GM20000 (cell line): Measurements from ENCODE around the gene PPA2.

Experiments
- DNase-seq: peaks from one replicate; pipeline ENCODE4 v3.0.0; 2012; ENCODE audit warnings: low spot score
- CTCF ChIP-seq: IDR thresholded peaks from 2 replicates; pipeline ENCODE4 v1.5.1; 2012; ENCODE audit warnings: mild to moderate bottlenecking, control low read depth; ENCODE audit errors: extremely low read depth, missing control alignments

PPA2 gene

DNA sequence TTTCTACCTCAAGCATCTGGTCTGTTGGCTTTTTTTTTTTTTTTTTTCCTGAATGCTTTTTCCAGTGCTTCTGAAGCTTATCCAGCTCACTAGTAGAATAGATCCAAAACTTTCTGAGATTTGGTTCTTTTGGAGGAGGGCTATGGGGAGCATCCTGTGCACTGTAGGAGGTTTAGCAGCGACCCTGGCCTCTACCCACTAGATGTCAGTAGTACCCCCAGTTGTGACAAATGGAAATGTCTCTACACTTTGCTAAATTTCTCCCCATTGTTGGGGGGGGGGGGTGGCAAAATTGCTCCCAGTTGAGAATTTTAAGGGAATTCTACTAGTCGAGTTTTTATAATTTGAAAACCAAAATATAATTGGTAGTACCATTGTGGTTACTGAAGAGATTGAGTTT is 23.0 kb upstream of the PPA2 start:
- no peak for DNase-seq
- TF ChIP-seq CTCF: no peak

- no peak for TF ChIP-seq CTCF
- no peak for DNase-seq
Measured at GRCh38 chr4:105495667-105496066, 21.8 kb upstream of the PPA2 start.

- DNase-seq: no peak
- no peak for TF ChIP-seq CTCF
Measured at GRCh38 chr4:105490523-105490922, 16.7 kb upstream of the PPA2 start.

DNA sequence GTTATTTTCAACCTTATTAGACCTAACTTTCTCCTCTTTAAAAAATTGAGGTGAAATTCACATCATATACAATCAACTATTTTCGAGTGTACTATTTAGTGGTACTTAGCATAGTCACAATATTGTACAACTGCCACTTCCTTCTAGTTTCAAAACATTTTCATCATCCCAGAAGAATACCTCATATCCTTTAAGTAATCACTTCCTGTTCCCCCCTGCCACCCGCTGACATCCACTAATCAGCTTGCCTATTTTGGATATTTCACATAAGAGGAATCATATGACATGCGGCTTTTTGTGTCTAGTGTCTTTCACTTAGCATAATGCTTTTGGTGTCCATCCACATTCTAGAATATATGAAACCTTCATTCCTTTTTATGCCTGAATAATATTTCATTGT is 10.0 kb upstream of the PPA2 start:
- no peak for TF ChIP-seq CTCF
- DNase-seq: no peak

DNA sequence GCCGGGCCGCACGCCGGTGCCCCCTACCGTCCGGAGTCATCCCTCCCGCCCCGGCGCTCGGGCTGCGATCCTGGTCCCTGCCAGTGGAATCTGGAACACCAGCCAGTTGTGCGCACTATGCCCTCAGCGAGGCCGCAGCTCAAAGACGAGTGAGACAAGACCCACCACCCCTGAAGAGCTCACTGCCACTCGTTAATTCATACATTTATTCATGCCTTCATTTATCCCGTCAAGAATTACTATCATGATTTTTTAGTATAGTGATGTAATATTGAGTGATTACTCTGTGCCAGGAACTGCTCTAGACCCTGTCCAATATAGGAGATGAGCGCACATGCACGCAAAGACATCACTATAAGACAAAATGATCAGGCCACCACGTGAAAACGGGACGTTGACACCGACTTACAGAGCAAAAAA is 247 bp upstream of the PPA2 start:
- DNase-seq: no peak

DNA sequence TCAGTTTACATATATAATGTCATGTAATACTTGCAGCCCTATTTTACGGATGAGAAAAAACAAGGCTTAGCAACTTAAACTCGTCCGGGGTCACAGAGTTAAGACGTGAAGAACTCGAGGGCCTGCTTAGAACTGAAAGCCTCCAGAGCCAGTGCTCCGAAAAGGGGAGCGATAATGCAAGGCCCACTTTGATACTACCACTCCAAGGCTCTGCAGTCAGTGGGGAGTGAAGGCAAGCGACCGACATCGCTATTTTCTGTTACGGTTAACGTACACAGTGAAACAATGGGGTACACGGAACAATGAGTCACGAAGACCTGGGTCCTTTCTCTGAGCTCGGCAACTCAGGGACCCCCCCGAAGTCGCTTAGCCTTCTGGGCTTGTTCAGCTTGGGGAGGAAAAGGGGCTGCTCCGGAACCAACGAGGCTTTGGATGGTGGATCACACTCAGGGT is 965 bp downstream of the PPA2 start:
- no peak for TF ChIP-seq CTCF
- DNase-seq: no peak

More for the DNA sequence above, 247 bp upstream of the PPA2 start:
- TF ChIP-seq CTCF: peak; percentile 87

GRCh38 chr4:105471566-105472176 is 2.2 kb downstream of the PPA2 start:
- peak; percentile 38 for TF ChIP-seq CTCF
- DNase-seq: peak; percentile 77
